Stimulated activated CD8-positive, alpha-beta memory T cell treated with anti-CD3 and anti-CD28 coated beads, Interleukin-4, amount 100 ng/mL, for 48 hours (primary cell): Measurements from ENCODE around the gene RIMKLB.

Experiments used
- DNase-seq: peaks from one replicate; pipeline ENCODE4 v3.0.0-alpha.2; 2020

The RIMKLB gene

GRCh38 chr12:8697476-8698131, at the start of gene RIMKLB:
Gene RIMKLB (plus strand): TSS chr12:8697991. CDS start chr12:8713867, 15,876 bp downstream.
- peak; percentile 78 for DNase-seq

- DNase-seq = peak; percentile 85
These were observed 49.1 kb upstream of the RIMKLB start for GRCh38 chr12:8648576-8649205.

GRCh38 chr12:8655421-8655820, 42.4 kb upstream of the RIMKLB start:
- DNase-seq = no peak

GRCh38 chr12:8658346-8658745, 39.4 kb upstream of the RIMKLB start:
- no peak for DNase-seq

GRCh38 chr12:8661016-8661415, 36.8 kb upstream of the RIMKLB start:
- DNase-seq = no peak

GRCh38 chr12:8661751-8662150, 36.0 kb upstream of the RIMKLB start:
- DNase-seq = no peak

GRCh38 chr12:8662593-8662992, 35.2 kb upstream of the RIMKLB start, which contains the start of gene MFAP5:
Gene MFAP5 (minus strand): TSS chr12:8662826. CDS start chr12:8662104, 722 bp downstream.
- no peak for DNase-seq

GRCh38 chr12:8664228-8664913, 33.4 kb upstream of the RIMKLB start:
- no peak for DNase-seq

- DNase-seq = no peak
These were observed 32.0 kb upstream of the RIMKLB start for GRCh38 chr12:8665759-8666158.

- DNase-seq = no peak
These were observed 30.5 kb upstream of the RIMKLB start for GRCh38 chr12:8667270-8667669.

GRCh38 chr12:8668441-8668840, 29.4 kb upstream of the RIMKLB start:
- DNase-seq = no peak

GRCh38 chr12:8672381-8672780, 25.4 kb upstream of the RIMKLB start:
- DNase-seq = no peak

- DNase-seq = no peak
These were observed 22.2 kb upstream of the RIMKLB start for GRCh38 chr12:8675591-8676036.

GRCh38 chr12:8676651-8677050, 21.1 kb upstream of the RIMKLB start:
- no peak for DNase-seq

- no peak for DNase-seq
These were observed 20.4 kb upstream of the RIMKLB start for GRCh38 chr12:8677362-8677761.

GRCh38 chr12:8678661-8679111, 19.1 kb upstream of the RIMKLB start:
- DNase-seq = no peak

GRCh38 chr12:8680533-8680932, 17.3 kb upstream of the RIMKLB start:
- no peak for DNase-seq

- no peak for DNase-seq
These were observed 16.5 kb upstream of the RIMKLB start for GRCh38 chr12:8681129-8681884.

GRCh38 chr12:8685051-8685450, 12.7 kb upstream of the RIMKLB start:
- no peak for DNase-seq

- no peak for DNase-seq
These were observed 9.8 kb upstream of the RIMKLB start for GRCh38 chr12:8687846-8688601.

GRCh38 chr12:8689681-8690080, 8.1 kb upstream of the RIMKLB start:
- no peak for DNase-seq

GRCh38 chr12:8692573-8692972, 5.2 kb upstream of the RIMKLB start:
- DNase-seq = no peak
